Measurements from ENCODE around the gene SMPX.
"Not testable (repeated sequence)": the region's sequence is repeated elsewhere in the genome, so short reads cannot be mapped to it uniquely, and the experiment has no call there.

SMPX gene

GRCh38 chrX:21757960-21758359, at the start of gene SMPX:
Gene SMPX, minus strand, starts transcription at chrX:21758116. Its CDS starts 3,826 bp downstream, at chrX:21754290.
- DNase-seq: no peak

- DNase-seq: no peak
These were observed 48.8 kb upstream of the SMPX start for GRCh38 chrX:21806691-21807090.

DNA sequence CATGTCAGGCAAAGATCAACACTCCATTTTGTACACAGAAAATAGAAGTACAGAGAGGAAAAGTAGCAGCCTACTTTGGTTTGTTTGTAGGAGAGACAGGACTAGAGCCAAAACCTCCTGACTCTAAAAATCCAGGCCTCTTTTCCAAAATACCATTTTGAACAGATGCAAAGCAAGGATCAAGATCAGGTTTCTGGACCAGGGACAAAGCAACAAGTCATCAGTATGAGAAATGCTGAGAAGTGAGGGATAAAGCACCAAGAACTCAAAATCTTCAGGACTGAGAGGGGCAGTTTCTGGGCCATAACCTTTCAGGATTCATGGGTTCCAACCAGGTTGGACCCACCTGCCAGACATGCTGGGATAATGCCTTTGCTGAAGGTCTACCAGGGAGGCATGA, 44.9 kb upstream of the SMPX start:
- DNase-seq: no peak

GRCh38 chrX:21802054-21802670, 44.2 kb upstream of the SMPX start:
- DNase-seq: no peak

DNA sequence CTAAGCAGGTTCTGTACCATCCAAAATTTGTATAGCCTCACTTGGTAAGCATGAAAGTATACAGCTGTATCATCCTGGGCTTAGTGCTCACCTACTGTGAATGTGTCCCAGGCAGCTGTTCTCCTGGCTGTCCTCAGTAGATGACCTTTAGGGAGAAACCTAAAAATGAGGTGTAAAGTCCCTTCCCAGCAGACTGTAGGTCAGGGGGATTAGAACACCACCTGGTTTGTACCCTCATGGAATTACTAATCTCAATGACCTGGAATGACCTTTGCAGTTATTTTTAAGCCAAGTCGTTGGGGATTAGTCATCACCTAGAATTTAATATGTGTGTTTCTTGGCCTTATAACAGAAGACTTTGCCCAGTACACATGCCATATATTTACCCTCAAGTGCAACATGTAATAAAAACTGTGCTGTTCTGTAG, 42.4 kb upstream of the SMPX start:
- DNase-seq: no peak

- no peak for DNase-seq
These were observed 41.9 kb upstream of the SMPX start for GRCh38 chrX:21799767-21800166.

DNA sequence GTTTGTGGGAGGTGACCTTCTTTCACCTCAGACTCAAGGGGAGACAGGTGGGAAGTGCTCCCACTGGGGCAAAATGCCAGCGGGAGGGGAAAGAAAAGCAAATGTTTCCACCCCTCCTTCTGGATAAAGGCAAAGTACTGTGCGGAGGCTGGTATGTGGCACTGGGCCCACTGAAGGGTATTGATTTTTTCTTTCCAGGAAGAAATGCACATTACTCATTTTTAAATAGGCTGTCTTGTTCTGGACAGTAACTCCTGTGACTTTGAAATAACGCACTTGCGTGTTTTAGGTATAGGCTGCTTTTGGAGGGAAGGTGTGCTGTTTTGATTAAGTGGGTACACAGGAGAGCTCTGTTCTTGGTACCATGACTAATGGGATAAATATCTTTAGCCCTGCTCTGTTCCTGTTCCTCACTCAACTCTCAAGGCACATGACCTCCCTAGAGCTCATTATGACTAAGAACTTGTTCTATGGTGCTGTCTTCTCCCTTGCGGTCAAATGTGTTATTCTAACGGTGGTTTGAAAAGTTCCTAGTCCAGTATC, 40.8 kb upstream of the SMPX start:
- no peak for DNase-seq

DNA sequence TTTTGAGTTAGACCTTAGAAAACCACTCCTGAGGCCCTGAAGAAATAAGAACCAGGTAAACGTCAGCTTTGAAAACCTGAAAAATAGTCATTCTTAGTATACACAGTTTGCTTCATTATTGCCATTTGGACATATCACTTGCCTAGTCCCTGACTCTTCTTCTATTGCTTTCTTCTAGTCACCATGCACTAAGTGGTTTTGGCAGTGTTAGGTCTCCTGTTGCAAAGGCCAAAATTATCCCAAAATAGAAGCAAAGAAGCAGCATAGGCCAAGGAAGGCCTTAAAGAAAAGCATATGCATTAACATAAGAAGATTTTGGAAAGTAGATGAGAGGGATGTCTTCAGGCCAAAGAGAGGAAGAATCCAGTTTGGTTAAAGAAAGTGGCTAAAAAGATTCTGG, 24.1 kb upstream of the SMPX start:
- no peak for DNase-seq

- DNase-seq: no peak
These were observed 23.6 kb upstream of the SMPX start for GRCh38 chrX:21781525-21781924.

- DNase-seq: no peak
These were observed 21.2 kb upstream of the SMPX start for GRCh38 chrX:21779095-21779494.

DNA sequence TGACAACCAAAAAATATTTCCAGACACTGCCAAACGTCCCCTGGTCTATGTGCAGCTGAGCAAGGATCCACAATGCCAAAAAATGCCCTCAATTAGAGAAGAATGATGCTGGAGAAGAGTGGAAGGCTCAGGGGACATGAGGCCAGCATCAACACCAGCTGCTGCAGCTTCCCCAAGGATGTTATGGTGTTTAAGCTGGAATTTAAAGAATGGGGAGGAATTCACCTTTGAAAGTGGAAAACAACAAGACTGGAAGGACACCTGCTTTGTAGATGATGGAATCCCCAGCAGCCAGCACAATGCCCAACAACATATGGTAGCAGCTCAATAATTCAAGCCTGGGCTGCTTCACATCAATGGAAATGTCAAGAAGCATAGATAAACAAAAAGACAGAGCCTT, 20.3 kb upstream of the SMPX start:
- no peak for DNase-seq

DNA sequence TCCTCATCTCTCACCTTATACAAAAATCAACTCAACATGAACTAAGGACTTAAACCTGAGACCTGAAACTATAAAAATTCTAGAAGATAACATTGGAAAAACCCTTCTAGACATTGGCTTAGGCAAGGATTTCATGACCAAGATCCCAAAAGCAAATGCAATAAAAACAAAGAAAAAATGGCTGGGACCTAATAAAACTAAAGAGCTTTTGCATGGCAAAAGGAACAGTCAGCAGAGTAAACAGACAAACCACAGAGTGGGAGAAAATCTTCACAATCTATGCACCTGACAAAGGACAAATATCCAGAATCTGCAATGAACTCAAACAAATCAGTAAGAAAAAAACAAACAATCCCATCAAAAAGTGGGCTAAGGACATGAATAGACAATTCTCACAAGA, 17.2 kb upstream of the SMPX start:
- not testable (repeated sequence) for DNase-seq

- not testable (repeated sequence) for DNase-seq
These were observed 15.1 kb upstream of the SMPX start for GRCh38 chrX:21773036-21773435.

GRCh38 chrX:21770631-21771321, 12.9 kb upstream of the SMPX start:
- DNase-seq: peak; percentile 53

GRCh38 chrX:21766101-21766500, 8.2 kb upstream of the SMPX start:
- DNase-seq: no peak

DNA sequence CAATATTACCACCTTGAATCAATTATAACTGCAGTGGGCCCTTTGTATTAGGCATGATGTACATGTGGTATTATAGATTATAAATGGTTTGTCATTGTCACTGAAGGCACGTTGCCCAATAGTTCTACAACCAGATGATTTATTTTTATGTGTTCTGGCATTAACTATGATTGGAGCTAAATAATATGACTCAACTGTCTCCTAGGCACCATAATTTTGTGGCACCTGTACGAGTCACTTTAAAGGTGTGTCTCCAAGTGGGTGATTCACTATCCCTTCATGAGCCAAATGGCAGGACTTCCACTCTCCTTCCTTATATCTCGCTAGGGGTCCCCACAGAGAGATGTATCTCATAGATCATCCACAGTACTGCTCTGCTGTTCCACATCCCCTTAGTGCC, 6.1 kb upstream of the SMPX start:
- no peak for DNase-seq

DNA sequence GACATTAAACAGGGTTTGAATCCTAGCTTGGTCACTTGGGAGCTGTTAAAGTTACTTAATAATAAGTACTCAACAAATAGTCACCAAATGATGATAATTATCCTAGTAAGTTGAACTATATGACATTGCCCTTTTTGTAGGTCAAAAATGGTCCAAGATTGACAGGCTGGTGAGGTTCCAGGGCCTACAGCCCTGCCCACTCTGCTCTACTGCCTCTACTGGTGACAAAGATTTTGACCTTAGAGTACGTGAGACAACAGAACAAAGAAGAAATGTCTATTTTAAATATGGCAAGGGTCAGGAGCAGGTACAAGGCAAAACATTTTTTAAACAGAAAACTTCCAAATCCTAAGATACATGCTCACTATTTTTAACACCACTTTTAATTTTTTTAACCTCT, 572 bp upstream of the SMPX start:
- DNase-seq: no peak

DNA sequence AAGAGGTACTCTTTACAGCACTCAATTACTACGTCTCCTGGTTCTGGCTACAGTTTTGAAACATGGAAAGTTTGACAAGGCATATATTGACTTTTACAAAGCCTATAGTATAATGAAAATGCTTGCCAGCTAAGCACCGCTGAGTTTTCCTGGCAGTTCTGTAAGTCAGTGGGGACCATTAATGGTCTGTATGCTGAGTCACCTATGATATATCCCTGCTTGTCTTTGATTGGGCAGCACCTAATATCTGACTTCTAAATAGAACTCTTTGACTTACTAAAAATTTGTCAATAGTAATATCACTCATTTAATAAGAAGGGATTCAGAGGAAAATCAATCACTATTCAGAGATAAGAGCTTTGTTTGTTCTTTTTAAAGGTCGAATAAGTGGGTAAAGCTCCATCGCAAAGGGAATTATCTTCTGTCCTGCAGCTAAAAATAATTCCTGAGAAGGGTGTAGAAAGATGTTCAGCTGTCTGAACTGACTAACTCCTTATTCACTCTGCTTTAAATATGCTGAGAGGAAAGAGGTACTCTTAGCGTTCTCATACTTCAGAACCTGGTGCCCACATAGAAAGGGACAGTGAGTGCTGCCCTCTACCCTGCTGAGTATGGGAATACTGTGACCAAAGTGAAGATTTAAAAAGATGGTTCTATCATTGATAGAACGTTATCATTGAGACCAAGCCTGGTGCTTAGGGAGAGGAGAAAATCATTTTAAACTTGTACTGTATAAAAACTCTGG, 959 bp downstream of the SMPX start:
- no peak for DNase-seq

DNA sequence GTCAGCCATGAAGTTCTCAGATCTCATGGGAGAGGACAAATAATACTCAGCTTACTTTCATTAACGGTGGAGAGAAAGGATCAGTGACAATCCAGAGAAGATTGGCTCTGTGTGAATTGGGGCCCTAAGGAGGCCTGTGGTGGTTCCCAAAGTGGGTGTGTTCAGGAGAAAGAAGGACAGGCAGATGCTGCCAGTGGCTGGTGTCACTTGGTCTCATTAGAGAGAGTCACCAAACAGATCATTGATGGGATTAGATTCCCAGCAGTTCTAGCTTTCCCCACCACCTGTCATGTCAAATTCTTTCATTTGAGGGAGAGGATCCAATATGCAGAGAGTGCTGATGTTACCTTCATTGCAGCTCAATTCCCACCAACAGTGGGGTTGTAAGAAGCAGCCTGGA, 8.0 kb downstream of the SMPX start:
- no peak for DNase-seq

DNA sequence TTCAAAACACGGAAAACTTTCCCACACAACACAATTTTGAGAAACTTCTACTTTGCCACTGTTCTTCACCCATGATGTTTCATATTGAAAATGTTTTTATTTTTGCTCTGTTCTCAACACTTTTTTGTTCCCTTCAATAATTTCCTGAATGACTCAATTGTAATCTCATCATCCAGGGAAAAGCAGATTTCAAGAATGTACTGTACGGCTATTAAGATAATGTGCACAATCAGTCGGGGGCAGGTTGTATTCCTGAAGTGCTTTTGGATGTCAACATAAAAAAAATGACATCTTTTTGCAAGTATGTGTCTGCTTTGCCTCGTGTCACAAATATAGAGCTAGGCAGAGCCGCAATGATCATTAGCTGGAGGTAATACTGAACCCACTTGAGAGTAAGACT, 9.7 kb downstream of the SMPX start:
- no peak for DNase-seq

GRCh38 chrX:21747558-21747957, 10.4 kb downstream of the SMPX start:
- DNase-seq: no peak

- DNase-seq: peak; percentile 76
These were observed 12.2 kb downstream of the SMPX start for GRCh38 chrX:21745756-21746155.

DNA sequence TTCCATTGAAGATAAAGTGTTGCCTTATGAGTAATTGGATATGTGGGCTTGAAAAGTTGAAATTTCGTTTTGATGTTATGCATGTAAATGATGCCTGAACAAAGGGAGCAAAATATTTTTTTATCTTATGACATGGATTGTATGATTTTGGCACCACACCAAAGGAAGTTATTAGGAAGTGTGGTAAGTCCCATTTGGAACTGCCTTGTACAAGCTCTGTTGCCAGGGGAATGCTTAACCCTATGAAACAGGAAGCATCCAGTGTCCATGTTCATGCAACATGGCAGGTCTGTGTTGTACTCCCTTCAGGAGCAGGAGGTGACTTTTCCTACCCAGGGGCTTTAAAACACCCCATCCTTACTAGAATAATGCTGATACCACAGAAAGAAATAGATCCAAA, 13.2 kb downstream of the SMPX start:
- DNase-seq: no peak

- no peak for DNase-seq
These were observed 13.9 kb downstream of the SMPX start for GRCh38 chrX:21744060-21744459.

All from activated effector memory CD4-positive, alpha-beta T cell treated with anti-CD3 and anti-CD28 coated beads, Interleukin-2, amount 50 U/mL, for 16 hours (primary cell).